GM19239 (cell line): ENCODE results near the gene TXK.
"Not testable (repeated sequence)": the region's sequence is repeated elsewhere in the genome, so short reads cannot be mapped to it uniquely, and the experiment has no call there.

Experiments used
- DNase-seq: peaks from one replicate; pipeline ENCODE4 v3.0.0; 2011; ENCODE audit warnings: low spot score; ENCODE audit not compliant: insufficient read length
- FAIRE-seq: peaks from 2 replicates; lab custom pipeline; 2011; peaks lifted over from hg19 to GRCh38; lab: Jason Lieb, UNC

The TXK gene

GRCh38 chr4:48134081-48134480, at the start of gene TXK:
TSS of gene TXK (minus strand) at chr4:48134250. CDS start at chr4:48134170, 80 bp downstream.
- FAIRE-seq (no peak), DNase-seq (no peak)

GRCh38 chr4:48180234-48180633, 46.2 kb upstream of the TXK start:
- no peak for FAIRE-seq
- no peak for DNase-seq

DNA sequence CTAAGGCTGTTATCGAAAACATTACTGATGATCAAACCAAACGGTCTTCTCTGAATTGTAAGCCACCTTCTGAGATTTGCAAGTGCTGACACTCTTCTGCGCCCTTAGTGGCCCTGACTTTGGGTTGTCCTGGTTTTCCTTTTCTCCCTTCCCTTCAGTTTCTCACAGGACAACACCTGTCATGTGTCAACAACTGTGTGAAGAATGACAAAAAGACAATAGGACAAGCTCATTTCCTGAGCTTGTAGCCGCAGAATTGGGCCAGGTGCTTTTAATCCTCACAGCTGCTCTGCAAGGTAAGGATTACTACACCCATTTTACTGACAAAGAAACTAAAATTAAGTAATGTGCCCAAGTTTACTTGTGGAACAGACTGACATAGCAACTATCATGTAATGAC, 44.9 kb upstream of the TXK start:
- FAIRE-seq (no peak), DNase-seq (no peak)

- FAIRE-seq = peak; percentile 86
- DNase-seq = no peak
Observed at GRCh38 chr4:48175806-48176205, 41.8 kb upstream of the TXK start.

DNA sequence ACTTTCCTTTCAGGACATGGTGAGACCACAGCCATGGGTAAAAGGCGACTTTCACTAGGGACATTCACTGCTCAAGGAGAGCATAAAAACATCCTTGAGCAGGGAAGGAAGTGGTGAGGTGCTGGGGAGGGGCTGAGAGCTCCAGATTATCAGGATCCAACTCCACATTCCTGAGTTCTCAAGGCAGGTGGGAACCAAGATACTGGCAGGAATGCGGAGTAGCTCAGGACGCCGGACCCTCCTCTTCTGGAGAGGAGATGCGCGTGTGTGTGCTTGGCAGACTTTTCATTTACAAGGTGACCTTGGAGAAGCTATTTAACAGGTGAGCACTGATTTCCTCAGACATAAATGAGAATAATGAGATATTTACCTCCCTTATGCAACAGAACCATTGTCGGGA, 41.3 kb upstream of the TXK start:
- no peak for DNase-seq
- no peak for FAIRE-seq

- FAIRE-seq = peak; percentile 92
- DNase-seq = no peak
Observed at GRCh38 chr4:48173056-48173991, 39.3 kb upstream of the TXK start.

GRCh38 chr4:48172651-48173050, 38.6 kb upstream of the TXK start:
- peak; percentile 88 for FAIRE-seq
- no peak for DNase-seq

DNA sequence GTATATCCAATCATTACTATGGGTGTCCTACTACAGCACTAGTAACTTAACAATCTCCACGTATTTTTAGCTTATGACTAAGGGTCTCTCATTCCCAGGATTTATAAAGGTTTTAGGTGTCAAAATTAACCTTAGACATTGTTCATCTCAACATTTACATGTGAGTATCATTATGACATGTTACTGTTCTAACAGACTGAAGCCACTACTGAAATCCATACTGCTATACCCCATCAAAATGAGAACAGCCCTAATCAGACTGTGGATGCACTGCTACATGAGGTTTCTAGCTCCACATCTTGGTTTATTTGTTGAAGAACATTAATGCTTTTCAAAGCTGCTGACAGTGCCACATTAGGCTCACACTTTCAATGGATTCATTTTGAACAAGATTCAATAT, 35.6 kb upstream of the TXK start:
- FAIRE-seq = no peak

GRCh38 chr4:48167538-48168263, 33.7 kb upstream of the TXK start:
- DNase-seq = no peak

More for the DNA sequence above, 35.6 kb upstream of the TXK start:
- no peak for DNase-seq

DNA sequence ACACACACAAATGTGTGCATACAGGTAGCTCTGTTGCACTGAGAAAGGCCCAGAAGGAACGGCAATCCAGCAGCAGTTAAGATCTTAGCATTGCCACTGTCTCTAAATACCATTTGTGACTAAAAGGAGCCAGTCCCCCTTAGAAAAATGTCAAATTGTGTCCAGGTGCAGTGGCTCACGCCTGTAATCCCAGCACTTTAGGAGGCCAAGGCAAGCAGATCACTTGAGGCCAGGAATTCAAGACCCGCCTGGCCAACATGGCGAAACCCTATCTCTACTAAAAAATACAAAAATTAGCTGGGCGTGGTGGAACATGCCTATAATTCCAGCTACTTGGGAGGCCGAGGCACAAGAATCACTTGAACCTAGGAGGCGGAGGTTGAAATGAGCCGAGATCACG, 30.5 kb upstream of the TXK start:
- FAIRE-seq, DNase-seq: not testable (repeated sequence)

More at GRCh38 chr4:48167538-48168263, 33.7 kb upstream of the TXK start:
- peak; percentile 18 for FAIRE-seq

DNA sequence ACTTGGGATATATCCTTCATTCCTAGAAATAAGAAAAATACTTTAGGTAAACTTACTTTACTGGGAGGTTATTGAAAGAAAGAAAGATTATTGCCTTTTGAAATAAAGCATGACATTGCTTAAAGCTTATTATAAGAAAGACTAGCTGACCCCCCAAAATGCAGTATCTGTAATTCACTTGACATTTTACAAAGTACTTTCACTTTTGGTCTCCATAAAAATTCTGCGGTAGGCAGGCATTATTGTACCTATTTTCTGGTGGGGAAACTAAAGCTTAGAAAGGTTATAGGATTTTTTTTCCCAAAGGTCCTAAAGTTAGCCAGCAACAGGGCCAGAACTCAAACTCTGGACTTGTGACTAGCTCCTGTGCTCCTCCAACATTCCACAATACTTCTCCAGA, 29.7 kb upstream of the TXK start:
- FAIRE-seq = peak; percentile 56
- DNase-seq = no peak

GRCh38 chr4:48162162-48162561, 28.1 kb upstream of the TXK start:
- FAIRE-seq = peak; percentile 55
- DNase-seq = no peak

GRCh38 chr4:48157271-48157670, 23.2 kb upstream of the TXK start:
- DNase-seq (no peak), FAIRE-seq (no peak)

- no peak for DNase-seq
- no peak for FAIRE-seq
Observed at GRCh38 chr4:48156423-48156822, 22.4 kb upstream of the TXK start.

DNA sequence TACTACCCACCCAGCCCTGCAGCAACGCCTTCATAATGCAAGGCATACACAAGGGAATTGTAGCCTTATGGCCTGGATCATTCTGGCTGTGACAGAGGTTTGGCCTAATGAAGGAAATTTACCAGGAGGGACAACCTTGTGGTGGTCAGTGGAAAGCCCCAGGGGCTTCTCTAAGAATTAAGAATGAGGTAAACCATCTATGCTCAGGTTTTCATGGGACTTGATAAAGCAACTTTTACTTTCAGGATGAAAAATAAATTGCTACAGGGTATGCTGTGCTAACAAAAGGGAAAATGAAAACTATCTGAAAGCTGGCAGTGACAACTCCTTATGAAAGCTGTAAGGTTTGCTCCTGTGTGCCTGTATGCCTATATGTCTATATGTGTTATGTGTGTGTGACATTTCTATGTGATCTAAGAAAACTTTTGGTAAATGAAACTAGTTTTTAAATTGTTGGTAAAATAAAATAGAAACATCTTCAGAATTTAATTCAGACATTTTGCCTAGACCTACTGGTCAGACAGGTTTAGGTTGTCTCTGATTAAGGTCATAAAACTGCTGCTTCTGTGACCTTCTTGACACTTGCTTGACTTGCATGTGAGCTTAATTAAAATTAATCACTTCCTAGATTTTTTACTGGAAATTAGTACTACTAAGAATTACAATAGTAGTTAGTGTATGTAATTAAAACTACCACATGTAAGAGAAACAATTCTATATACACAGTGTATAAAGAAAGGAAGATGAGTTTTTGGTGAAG, 19.9 kb upstream of the TXK start:
- FAIRE-seq (peak; percentile 83), DNase-seq (no peak)

GRCh38 chr4:48152259-48152658, 18.2 kb upstream of the TXK start:
- FAIRE-seq (no peak), DNase-seq (no peak)

DNA sequence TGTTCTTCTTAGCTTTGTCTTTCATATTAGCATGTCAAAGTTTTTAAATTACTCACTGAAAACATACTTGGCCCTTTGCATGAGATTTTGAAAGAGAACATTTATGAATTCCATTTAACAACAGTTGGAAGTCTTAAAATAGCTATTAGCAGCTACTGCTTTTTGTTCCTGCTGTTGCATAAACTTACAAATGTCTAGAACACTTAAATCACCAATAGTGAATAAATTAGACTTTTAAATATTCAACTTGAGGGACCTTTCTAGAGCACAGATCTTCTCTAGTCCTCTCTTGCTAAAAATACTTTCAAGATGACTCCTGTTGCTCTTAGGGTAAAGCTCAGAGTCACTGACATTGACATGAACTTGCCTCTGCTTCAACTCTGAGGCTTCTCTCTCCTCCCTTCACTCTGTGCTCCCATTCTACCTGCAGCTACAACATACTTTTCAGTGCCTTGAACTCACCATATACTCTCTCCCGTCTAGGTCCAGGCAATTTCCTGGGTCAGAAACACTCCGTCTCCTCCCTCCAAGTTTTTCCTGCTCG, 15.8 kb upstream of the TXK start:
- FAIRE-seq (no peak), DNase-seq (no peak)

GRCh38 chr4:48147621-48148020, 13.6 kb upstream of the TXK start:
- FAIRE-seq (no peak), DNase-seq (no peak)

DNA sequence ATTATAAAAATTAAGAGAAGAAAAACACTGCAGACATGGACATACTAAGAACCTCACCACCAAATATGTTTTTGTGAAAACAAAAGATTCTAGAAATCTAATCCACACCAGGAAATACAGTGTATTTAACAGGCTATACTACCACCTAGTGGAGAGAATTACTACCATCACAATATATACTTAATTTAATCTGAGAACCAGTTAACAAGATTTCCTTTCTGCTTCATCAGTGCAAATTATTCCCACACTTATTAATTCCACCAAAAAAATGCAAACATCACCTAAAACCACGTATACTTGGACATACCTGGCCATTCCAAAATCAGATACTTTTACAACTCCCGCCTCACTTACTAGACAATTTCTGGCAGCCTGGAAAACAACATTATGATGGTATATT, 7.0 kb upstream of the TXK start:
- DNase-seq (no peak), FAIRE-seq (peak; percentile 83)

- DNase-seq (no peak), FAIRE-seq (peak; percentile 14)
Observed at GRCh38 chr4:48139691-48140090, 5.6 kb upstream of the TXK start.
